Muscle layer of colon (tissue), 2 donors: ENCODE measurements around the gene TMC3.

Experiments
- H3K27ac ChIP-seq: one replicate; pipeline ENCODE4 v1.7.0; 2013; ENCODE audit warnings: low read depth, mild to moderate bottlenecking, low read length, moderate library complexity
- H3K27me3 ChIP-seq, 2 donors: one replicate each; pipeline ENCODE4 v1.7.0; 2013; ENCODE audit warnings: low read length in 2 of 2, mild to moderate bottlenecking in 2 of 2; ENCODE audit not compliant: insufficient read depth in 2 of 2, control insufficient read depth in 1 of 2
- H3K36me3 ChIP-seq: one replicate; pipeline ENCODE4 v1.7.0; 2013; ENCODE audit warnings: mild to moderate bottlenecking, low read length; ENCODE audit not compliant: insufficient read depth
- H3K4me1 ChIP-seq: one replicate; pipeline ENCODE4 v1.7.0; 2013; ENCODE audit warnings: mild to moderate bottlenecking, low read length; ENCODE audit not compliant: insufficient read depth
- H3K4me3 ChIP-seq, 2 donors: one replicate each; pipeline ENCODE4 v1.7.0; 2013; ENCODE audit warnings: low read length in 2 of 2, low read depth in 1 of 2, mild to moderate bottlenecking in 1 of 2, moderate library complexity in 1 of 2
- H3K9ac ChIP-seq: one replicate; pipeline ENCODE4 v1.7.0; 2013; ENCODE audit warnings: low read length
- H3K9me3 ChIP-seq: one replicate; pipeline ENCODE4 v1.7.0; 2013; ENCODE audit warnings: mild to moderate bottlenecking, low read length
- donor health status: abdominal sarcoma.
- donor health status: Adenocarcinoma of cecum.

Gene TMC3

GRCh38 chr15:81316267-81316666 lies 57.7 kb downstream of the TMC3 start:
- Histone ChIP-seq H3K4me3 (no peak overlapping the region), H3K27ac (no peak overlapping the region), H3K36me3 (peaks cover 30% of the 10 kb centered on the region), H3K4me1 (no peaks in the 10 kb centered on the region), H3K9ac (no peak overlapping the region), H3K9me3 (no peaks in the 10 kb centered on the region), H3K27me3 (no peaks in the 10 kb centered on the region)

DNA sequence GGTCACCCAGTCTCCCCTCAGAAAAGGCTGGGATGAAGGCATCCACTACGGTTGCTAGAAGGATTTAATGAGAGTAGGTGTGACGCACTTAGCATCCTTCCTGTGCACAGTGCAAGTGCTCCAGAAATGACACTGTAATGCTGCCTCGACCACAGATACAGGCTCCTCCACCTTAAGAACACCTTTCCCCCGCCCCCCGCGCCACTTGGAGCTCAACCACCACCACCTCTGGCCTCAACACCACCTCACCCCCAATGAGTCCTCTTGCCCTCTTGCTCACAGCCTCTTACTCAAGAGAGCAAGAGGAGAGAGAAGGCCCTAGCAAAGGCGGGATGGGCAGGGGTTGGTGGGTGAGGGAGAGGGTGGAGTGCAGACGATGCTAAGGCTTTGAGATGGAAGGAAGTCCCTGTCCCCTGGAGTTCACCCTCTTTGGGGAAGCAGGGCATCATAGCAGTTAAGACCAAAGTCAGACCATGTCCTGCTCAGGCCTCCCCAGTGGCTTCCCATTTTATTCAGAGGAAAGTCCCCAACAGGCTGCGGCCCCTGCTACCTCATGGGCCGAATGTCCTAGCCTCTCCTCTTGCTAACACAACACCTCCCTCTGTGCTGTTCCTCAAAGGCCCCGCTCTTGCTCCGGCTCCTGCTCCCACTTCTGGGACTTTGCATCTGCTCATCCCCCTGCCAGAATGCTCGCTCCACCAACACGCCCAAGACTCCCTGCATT lies 58.4 kb downstream of the TMC3 start:
- H3K9ac ChIP-seq: no peak overlapping the region
- H3K36me3 ChIP-seq: peaks cover 26% of the 10 kb centered on the region
- no peak overlapping the region for H3K27ac ChIP-seq
- peaks cover 6% of the 10 kb centered on the region for H3K4me1 ChIP-seq
- H3K9me3 ChIP-seq: no peaks in the 10 kb centered on the region
- H3K4me3 ChIP-seq: no peak overlapping the region
- no peaks in the 10 kb centered on the region for H3K27me3 ChIP-seq

DNA sequence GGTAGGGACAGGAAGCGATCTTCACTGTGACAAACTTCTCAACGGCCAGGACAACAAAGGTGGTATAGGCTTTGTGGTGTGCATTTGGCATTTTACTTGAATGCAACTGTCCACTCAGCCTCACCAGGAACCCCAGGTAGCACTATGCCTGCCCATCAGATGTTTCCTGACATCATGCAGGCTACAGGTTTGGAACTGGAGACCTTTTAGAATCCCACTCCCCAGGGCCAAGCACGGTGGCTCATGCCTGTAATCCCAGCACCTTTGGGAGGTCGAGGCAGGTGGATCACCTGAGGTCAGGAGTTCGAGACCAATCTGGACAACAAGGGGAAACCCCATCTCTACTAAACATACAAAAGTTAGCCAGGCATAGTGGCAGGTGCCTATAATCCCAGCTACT lies 59.6 kb downstream of the TMC3 start:
- H3K27me3 ChIP-seq: no peaks in the 10 kb centered on the region
- H3K9me3 ChIP-seq: no peaks in the 10 kb centered on the region
- no peak overlapping the region for H3K27ac ChIP-seq
- H3K4me3 ChIP-seq: no peak overlapping the region
- H3K36me3 ChIP-seq: peaks cover 17% of the 10 kb centered on the region
- H3K9ac ChIP-seq: no peak overlapping the region
- peaks cover 10% of the 10 kb centered on the region for H3K4me1 ChIP-seq

DNA sequence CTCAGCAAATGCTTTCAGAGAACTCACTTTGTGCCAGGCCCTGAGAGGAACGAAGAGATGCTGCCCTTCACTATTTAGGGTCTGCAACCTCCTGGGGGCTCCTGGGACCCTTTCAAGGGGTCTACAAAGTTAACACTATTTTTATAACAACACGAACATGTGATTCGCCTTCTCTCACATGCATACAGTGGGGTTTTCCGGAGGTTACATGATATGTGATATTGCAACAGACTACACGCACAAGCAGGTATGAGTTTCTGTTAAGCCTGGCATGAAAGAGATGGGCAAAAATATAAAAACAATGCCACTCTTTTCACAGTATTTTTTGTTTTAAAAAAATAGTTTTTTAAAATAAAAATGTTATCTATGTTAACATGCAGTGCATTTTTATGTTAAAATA lies 60.3 kb downstream of the TMC3 start:
- H3K4me3 ChIP-seq: no peak overlapping the region
- peaks cover 17% of the 10 kb centered on the region for H3K36me3 ChIP-seq
- H3K4me1 ChIP-seq: peaks cover 10% of the 10 kb centered on the region
- no peak overlapping the region for H3K9ac ChIP-seq
- H3K27me3 ChIP-seq: no peaks in the 10 kb centered on the region
- H3K27ac ChIP-seq: no peak overlapping the region
- H3K9me3 ChIP-seq: no peaks in the 10 kb centered on the region

GRCh38 chr15:81312790-81313543 lies 61.0 kb downstream of the TMC3 start:
- Histone ChIP-seq H3K27ac (no peak overlapping the region), H3K9me3 (no peaks in the 10 kb centered on the region), H3K4me3 (no peak overlapping the region), H3K27me3 (no peaks in the 10 kb centered on the region), H3K36me3 (peaks cover 15% of the 10 kb centered on the region), H3K9ac (no peak overlapping the region), H3K4me1 (peaks cover 10% of the 10 kb centered on the region)

- H3K9ac ChIP-seq: no peak overlapping the region
These were observed 62.1 kb downstream of the TMC3 start for GRCh38 chr15:81311752-81312464.

GRCh38 chr15:81310480-81310879 lies 63.5 kb downstream of the TMC3 start:
- H3K4me1 ChIP-seq: peaks cover 10% of the 10 kb centered on the region
- peaks cover 13% of the 10 kb centered on the region for H3K36me3 ChIP-seq
- no peak overlapping the region for H3K27ac ChIP-seq
- H3K9ac ChIP-seq: no peak overlapping the region
- no peaks in the 10 kb centered on the region for H3K9me3 ChIP-seq
- no peaks in the 10 kb centered on the region for H3K27me3 ChIP-seq
- H3K4me3 ChIP-seq: no peak overlapping the region

More at GRCh38 chr15:81311752-81312464, 62.1 kb downstream of the TMC3 start:
- no peaks in the 10 kb centered on the region for H3K27me3 ChIP-seq
- H3K4me1 ChIP-seq: peaks cover 10% of the 10 kb centered on the region
- H3K9me3 ChIP-seq: no peaks in the 10 kb centered on the region
- peak overlapping the region; percentile 37 for H3K27ac ChIP-seq
- no peak overlapping the region for H3K4me3 ChIP-seq
- H3K36me3 ChIP-seq: peaks cover 18% of the 10 kb centered on the region

- Histone ChIP-seq H3K9ac (no peak overlapping the region), H3K4me3 (no peak overlapping the region), H3K36me3 (peaks cover 13% of the 10 kb centered on the region), H3K27me3 (no peaks in the 10 kb centered on the region), H3K4me1 (peaks cover 10% of the 10 kb centered on the region), H3K27ac (no peak overlapping the region), H3K9me3 (no peaks in the 10 kb centered on the region)
These were observed 64.2 kb downstream of the TMC3 start for GRCh38 chr15:81309647-81310450.

DNA sequence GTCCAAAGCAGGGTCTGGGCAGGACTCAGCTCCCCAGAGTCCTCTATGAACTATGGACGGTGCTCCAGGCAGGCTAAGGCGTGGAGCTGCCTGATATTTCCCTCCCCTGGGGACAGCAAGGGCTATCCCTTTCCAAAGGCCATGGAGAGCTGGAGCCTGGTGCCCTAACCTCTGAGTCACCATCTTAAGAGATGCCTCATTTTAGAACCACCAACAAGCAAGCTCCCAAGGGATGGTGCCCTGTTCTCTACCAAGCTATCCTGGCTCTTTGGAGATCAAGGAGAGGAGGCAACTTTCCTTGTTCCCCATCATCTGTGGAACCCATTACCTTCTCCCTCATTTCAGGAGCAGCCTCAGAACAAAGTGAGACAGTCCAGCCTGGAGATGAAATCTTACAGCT lies 65.8 kb downstream of the TMC3 start:
- Histone ChIP-seq H3K27me3 (no peaks in the 10 kb centered on the region), H3K9me3 (no peaks in the 10 kb centered on the region), H3K4me1 (peaks cover 17% of the 10 kb centered on the region), H3K4me3 (no peak overlapping the region), H3K27ac (no peak overlapping the region), H3K9ac (no peak overlapping the region), H3K36me3 (peaks cover 24% of the 10 kb centered on the region)

GRCh38 chr15:81304226-81304625 lies 69.8 kb downstream of the TMC3 start:
- Histone ChIP-seq H3K27ac (no peak overlapping the region), H3K9me3 (no peaks in the 10 kb centered on the region), H3K4me3 (no peak overlapping the region), H3K9ac (no peak overlapping the region), H3K36me3 (peaks cover 19% of the 10 kb centered on the region), H3K27me3 (no peaks in the 10 kb centered on the region), H3K4me1 (peaks cover 7% of the 10 kb centered on the region)
